OCI-LY7 (cell line): Measurements from ENCODE around the gene GLCE.

Source experiments
- EZH2phosphoT487 ChIP-seq: fragments of 200-600 bp; sonication (generic); IDR thresholded peaks from 2 replicates; pipeline ENCODE4 v1.6.1; 2018; ENCODE audit warnings: low read depth, borderline replicate concordance, mild to moderate bottlenecking, mixed run types, antibody characterized with exemption, low read length, moderate library complexity, mixed read lengths
- TF ChIP-seq, protein P1 (sequence below): fragments of 200-600 bp; sonication (generic); conservative IDR thresholded peaks from 2 replicates; pipeline ENCODE4 v1.5.1; 2014; ENCODE audit warnings: mild to moderate bottlenecking, antibody characterized with exemption, low read length, moderate library complexity, mixed read lengths

DNA sequence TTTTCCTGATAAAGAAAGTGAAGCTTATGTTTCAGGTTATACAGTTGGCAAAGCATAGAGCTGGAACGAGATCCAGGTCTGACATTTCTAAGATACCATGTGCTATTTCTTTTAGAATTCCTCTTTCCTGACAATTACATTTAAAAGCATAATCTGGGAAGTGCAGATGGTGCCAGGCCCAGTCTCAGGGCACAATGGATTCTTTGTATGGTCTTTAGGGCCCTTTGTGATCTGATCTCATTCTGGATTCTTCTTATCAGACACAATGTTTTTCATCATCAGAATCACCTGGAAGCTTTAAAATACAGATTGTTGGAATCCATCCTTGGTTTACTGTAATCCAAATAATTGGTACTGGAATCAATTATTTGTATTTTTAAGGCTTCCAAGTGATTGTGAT, 18.6 kb upstream of the GLCE start:
- no peak for TF ChIP-seq EZH2phosphoT487
- TF ChIP-seq, protein P1, sequence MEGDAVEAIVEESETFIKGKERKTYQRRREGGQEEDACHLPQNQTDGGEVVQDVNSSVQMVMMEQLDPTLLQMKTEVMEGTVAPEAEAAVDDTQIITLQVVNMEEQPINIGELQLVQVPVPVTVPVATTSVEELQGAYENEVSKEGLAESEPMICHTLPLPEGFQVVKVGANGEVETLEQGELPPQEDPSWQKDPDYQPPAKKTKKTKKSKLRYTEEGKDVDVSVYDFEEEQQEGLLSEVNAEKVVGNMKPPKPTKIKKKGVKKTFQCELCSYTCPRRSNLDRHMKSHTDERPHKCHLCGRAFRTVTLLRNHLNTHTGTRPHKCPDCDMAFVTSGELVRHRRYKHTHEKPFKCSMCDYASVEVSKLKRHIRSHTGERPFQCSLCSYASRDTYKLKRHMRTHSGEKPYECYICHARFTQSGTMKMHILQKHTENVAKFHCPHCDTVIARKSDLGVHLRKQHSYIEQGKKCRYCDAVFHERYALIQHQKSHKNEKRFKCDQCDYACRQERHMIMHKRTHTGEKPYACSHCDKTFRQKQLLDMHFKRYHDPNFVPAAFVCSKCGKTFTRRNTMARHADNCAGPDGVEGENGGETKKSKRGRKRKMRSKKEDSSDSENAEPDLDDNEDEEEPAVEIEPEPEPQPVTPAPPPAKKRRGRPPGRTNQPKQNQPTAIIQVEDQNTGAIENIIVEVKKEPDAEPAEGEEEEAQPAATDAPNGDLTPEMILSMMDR: no peak
